ENCODE measurements around the gene RSU1. TPM values are rescaled to one million over a fixed set of nuclear protein-coding genes. Genes with fewer than 3 reads are reported as not detected.

Gene RSU1
- total and polyA plus RNA-seq, 2 donors (not counting 1 experiment from before 2014, with no cell fraction given), result 46.9 to 252 TPM

- Histone ChIP-seq H4K20me1 (ENCODE audit: control insufficient read depth, extremely low read depth, insufficient read depth, low read length) (no peaks in the 10 kb centered on the region), H2AFZ (ENCODE audit: low read length) (no peak overlapping the region), H3K27ac (ENCODE audit: insufficient read depth, low read length) (no peak overlapping the region), H3K36me3 (ENCODE audit: control insufficient read depth, insufficient read depth, low read length) (peaks cover 3% of the 10 kb centered on the region), H3K9ac (ENCODE audit: insufficient read depth, low read length) (no peak overlapping the region), H3K9me3 (ENCODE audit: control insufficient read depth, insufficient read depth, low read depth, low read length) (no peaks in the 10 kb centered on the region), H3K4me3 (replicated peaks in 1 of 4; ENCODE audit: control extremely low read depth in 1 of 4, insufficient read depth in 1 of 4, low read depth in 3 of 4, low read length in 4 of 4) (no peak overlapping the region), H3K79me2 (ENCODE audit: control insufficient read depth, insufficient read depth, low read length) (peaks cover 25% of the 10 kb centered on the region), H3K4me2 (ENCODE audit: extremely low read depth, insufficient read depth, low read length) (no peak overlapping the region), H3K4me1 (ENCODE audit: control insufficient read depth, extremely low read depth, insufficient read depth, low read length) (peaks cover 7% of the 10 kb centered on the region), H3K27me3 (ENCODE audit: control insufficient read depth, insufficient read depth, low read length) (no peaks in the 10 kb centered on the region)
- no peak for TF ChIP-seq CTCF (conservative IDR thresholded peaks at IDR 0.05 in 1 of 2, IDR thresholded peaks at IDR 0.05 in 1 of 2; ENCODE audit: low read depth in 1 of 2, low read length in 2 of 2)
- TF ChIP-seq EZH2 (IDR thresholded peaks at IDR 0.05; ENCODE audit: low read length, missing control alignments), result no peak
- DNase-seq (ENCODE audit: low read depth in 2 of 2), result no peak
Observed at GRCh38 chr10:16819436-16819835, 2.2 kb upstream of the RSU1 start.

- H3K36me3 ChIP-seq (ENCODE audit: control insufficient read depth, insufficient read depth, low read length), result peaks cover 3% of the 10 kb centered on the region
- no peak overlapping the region for H3K9ac ChIP-seq (ENCODE audit: insufficient read depth, low read length)
- H3K9me3 ChIP-seq (ENCODE audit: control insufficient read depth, insufficient read depth, low read depth, low read length), result no peaks in the 10 kb centered on the region
- no peaks in the 10 kb centered on the region for H3K27me3 ChIP-seq (ENCODE audit: control insufficient read depth, insufficient read depth, low read length)
- H3K4me3 ChIP-seq (replicated peaks in 1 of 4; ENCODE audit: control extremely low read depth in 1 of 4, insufficient read depth in 1 of 4, low read depth in 3 of 4, low read length in 4 of 4), result no peak overlapping the region
- peaks cover 28% of the 10 kb centered on the region for H3K79me2 ChIP-seq (ENCODE audit: control insufficient read depth, insufficient read depth, low read length)
- no peak overlapping the region for H3K27ac ChIP-seq (ENCODE audit: insufficient read depth, low read length)
- H2AFZ ChIP-seq (ENCODE audit: low read length), result no peak overlapping the region
- peaks cover 7% of the 10 kb centered on the region for H3K4me1 ChIP-seq (ENCODE audit: control insufficient read depth, extremely low read depth, insufficient read depth, low read length)
- H3K4me2 ChIP-seq (ENCODE audit: extremely low read depth, insufficient read depth, low read length), result no peak overlapping the region
- H4K20me1 ChIP-seq (ENCODE audit: control insufficient read depth, extremely low read depth, insufficient read depth, low read length), result no peaks in the 10 kb centered on the region
- DNase-seq (ENCODE audit: low read depth in 2 of 2), result no peak
- TF ChIP-seq CTCF (conservative IDR thresholded peaks at IDR 0.05 in 1 of 2, IDR thresholded peaks at IDR 0.05 in 1 of 2; ENCODE audit: low read depth in 1 of 2, low read length in 2 of 2) (no peak), EZH2 (IDR thresholded peaks at IDR 0.05; ENCODE audit: low read length, missing control alignments) (no peak)
Observed at GRCh38 chr10:16819026-16819425, 1.8 kb upstream of the RSU1 start.

GRCh38 chr10:16816830-16817124, 447 bp downstream of the RSU1 start:
- Histone ChIP-seq H2AFZ (ENCODE audit: low read length) (peak overlapping the region; percentile 94), H3K36me3 (ENCODE audit: control insufficient read depth, insufficient read depth, low read length) (peaks cover 3% of the 10 kb centered on the region), H3K4me3 (replicated peaks in 1 of 4; ENCODE audit: control extremely low read depth in 1 of 4, insufficient read depth in 1 of 4, low read depth in 3 of 4, low read length in 4 of 4) (peak overlapping the region; percentile 76 to 89 (median 86)), H4K20me1 (ENCODE audit: control insufficient read depth, extremely low read depth, insufficient read depth, low read length) (no peaks in the 10 kb centered on the region), H3K27me3 (ENCODE audit: control insufficient read depth, insufficient read depth, low read length) (no peaks in the 10 kb centered on the region), H3K9ac (ENCODE audit: insufficient read depth, low read length) (peak overlapping the region; percentile 71), H3K9me3 (ENCODE audit: control insufficient read depth, insufficient read depth, low read depth, low read length) (no peaks in the 10 kb centered on the region), H3K79me2 (ENCODE audit: control insufficient read depth, insufficient read depth, low read length) (peaks cover 43% of the 10 kb centered on the region), H3K27ac (ENCODE audit: insufficient read depth, low read length) (peak overlapping the region; percentile 77), H3K4me2 (ENCODE audit: extremely low read depth, insufficient read depth, low read length) (peak overlapping the region; percentile 99), H3K4me1 (ENCODE audit: control insufficient read depth, extremely low read depth, insufficient read depth, low read length) (peaks cover 7% of the 10 kb centered on the region)
- no peak for DNase-seq (ENCODE audit: low read depth in 2 of 2)
- TF ChIP-seq CTCF (conservative IDR thresholded peaks at IDR 0.05 in 1 of 2, IDR thresholded peaks at IDR 0.05 in 1 of 2; ENCODE audit: low read depth in 1 of 2, low read length in 2 of 2) (no peak), EZH2 (IDR thresholded peaks at IDR 0.05; ENCODE audit: low read length, missing control alignments) (no peak)
